ENCODE results near the gene DDOST.

DDOST gene

DNA sequence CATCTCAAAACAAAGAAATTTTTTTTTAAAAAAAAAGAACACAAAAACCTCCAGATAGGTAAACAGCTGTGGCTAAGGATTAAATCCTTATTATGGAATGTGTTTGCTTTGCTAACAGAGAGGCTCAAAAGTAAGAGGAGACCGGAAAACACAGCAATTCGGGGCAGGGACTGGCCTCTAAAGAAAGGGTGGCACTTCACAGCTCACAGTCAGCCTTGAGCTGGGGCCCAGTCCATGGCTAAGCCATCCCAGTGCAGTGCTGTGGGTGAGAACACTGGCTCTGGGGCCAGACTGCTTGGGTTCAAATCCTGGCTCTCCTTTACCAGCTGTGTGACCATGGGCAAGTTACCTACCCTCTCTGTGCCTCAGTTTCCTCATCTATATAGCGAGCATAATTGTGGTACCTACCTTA lies 28.5 kb upstream of the DDOST start:
- TF ChIP-seq, protein P1, sequence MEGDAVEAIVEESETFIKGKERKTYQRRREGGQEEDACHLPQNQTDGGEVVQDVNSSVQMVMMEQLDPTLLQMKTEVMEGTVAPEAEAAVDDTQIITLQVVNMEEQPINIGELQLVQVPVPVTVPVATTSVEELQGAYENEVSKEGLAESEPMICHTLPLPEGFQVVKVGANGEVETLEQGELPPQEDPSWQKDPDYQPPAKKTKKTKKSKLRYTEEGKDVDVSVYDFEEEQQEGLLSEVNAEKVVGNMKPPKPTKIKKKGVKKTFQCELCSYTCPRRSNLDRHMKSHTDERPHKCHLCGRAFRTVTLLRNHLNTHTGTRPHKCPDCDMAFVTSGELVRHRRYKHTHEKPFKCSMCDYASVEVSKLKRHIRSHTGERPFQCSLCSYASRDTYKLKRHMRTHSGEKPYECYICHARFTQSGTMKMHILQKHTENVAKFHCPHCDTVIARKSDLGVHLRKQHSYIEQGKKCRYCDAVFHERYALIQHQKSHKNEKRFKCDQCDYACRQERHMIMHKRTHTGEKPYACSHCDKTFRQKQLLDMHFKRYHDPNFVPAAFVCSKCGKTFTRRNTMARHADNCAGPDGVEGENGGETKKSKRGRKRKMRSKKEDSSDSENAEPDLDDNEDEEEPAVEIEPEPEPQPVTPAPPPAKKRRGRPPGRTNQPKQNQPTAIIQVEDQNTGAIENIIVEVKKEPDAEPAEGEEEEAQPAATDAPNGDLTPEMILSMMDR (IDR thresholded peaks at IDR 0.05) = no peak

DNA sequence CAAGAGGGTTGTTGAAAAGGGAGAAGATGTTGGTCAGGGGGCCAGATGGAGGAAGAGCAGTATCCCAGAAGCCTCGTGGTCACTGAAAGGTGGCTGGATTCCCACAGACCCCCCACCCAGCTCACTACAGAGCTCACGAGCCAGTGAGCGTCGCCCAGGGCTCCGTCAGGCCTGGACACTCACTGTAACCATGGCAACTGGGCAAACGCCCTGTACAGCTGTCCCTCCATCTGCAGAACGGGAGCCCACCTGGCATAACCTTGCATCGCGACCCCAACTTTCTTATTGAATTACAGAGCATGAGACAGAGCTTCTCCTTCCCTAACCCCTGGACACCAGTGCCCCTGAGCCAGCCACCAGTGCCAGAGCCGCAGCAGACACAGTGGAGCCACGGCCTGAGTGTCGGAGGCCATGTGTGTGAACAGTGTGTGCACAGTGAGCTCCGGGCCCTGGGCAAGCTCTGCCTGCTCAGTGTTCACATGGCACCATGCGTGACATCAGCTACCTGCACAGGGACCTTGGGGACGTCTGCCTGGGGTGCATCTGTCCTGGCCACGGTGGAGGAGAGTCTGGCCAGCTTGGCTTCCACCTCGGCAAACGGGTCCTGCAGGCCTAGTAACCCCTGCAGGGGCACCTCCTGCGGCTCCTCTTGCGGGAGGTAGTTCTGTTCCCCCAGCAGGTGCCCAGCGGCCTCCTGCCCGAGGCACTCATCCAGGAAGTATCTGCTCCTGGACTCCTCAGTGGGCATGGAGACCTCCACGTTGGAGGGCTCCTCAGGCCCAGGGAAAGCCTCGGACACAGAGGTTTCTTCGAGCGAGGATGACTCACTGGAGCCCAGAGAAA lies 25.9 kb upstream of the DDOST start:
- Histone ChIP-seq H3K9me3 (no peaks in the 10 kb centered on the region), H3K4me3 (ENCODE audit: low read depth in 1 of 2, low read length in 1 of 2) (no peak overlapping the region), H3K27ac (no peak overlapping the region), H3K27me3 (no peaks in the 10 kb centered on the region), H3K36me3 (no peaks in the 10 kb centered on the region), H3K4me1 (ENCODE audit: control insufficient read depth in 1 of 2, insufficient read depth in 1 of 2, low read depth in 1 of 2, low read length in 1 of 2) (no peaks in the 10 kb centered on the region)
- TF ChIP-seq, protein P1 (IDR thresholded peaks at IDR 0.05) = no peak

More for the DNA sequence above, 28.5 kb upstream of the DDOST start:
- no peaks in the 10 kb centered on the region for H3K9me3 ChIP-seq
- H3K27me3 ChIP-seq = no peaks in the 10 kb centered on the region
- H3K27ac ChIP-seq = no peak overlapping the region
- no peaks in the 10 kb centered on the region for H3K36me3 ChIP-seq
- no peaks in the 10 kb centered on the region for H3K4me1 ChIP-seq (ENCODE audit: control insufficient read depth in 1 of 2, insufficient read depth in 1 of 2, low read depth in 1 of 2, low read length in 1 of 2)
- H3K4me3 ChIP-seq (ENCODE audit: low read depth in 1 of 2, low read length in 1 of 2) = no peak overlapping the region

DNA sequence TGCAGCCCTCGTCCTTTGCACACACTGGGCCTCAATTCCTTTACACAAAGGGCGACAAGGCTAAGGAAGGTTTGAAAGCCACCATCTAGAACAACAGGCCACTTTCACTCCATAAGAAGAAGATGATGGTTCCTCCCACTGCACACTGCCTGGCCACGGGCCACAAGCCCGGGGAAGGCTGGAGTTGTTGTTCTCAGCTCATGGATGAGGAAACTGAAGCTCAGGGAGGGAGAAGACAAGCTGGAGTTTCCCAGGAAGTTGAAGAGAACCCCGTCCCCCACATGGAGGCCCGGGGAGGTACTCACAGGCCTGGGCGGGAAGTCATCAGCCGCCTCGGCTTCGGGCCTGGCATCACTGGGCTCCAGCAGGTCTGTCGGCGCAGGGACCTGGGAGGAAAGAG lies 24.6 kb upstream of the DDOST start:
- Histone ChIP-seq H3K9me3 (no peaks in the 10 kb centered on the region), H3K27ac (no peak overlapping the region), H3K4me3 (ENCODE audit: low read depth in 1 of 2, low read length in 1 of 2) (no peak overlapping the region), H3K36me3 (no peaks in the 10 kb centered on the region), H3K27me3 (no peaks in the 10 kb centered on the region), H3K4me1 (ENCODE audit: control insufficient read depth in 1 of 2, insufficient read depth in 1 of 2, low read depth in 1 of 2, low read length in 1 of 2) (no peaks in the 10 kb centered on the region)
- TF ChIP-seq, protein P1 (IDR thresholded peaks at IDR 0.05) = no peak

DNA sequence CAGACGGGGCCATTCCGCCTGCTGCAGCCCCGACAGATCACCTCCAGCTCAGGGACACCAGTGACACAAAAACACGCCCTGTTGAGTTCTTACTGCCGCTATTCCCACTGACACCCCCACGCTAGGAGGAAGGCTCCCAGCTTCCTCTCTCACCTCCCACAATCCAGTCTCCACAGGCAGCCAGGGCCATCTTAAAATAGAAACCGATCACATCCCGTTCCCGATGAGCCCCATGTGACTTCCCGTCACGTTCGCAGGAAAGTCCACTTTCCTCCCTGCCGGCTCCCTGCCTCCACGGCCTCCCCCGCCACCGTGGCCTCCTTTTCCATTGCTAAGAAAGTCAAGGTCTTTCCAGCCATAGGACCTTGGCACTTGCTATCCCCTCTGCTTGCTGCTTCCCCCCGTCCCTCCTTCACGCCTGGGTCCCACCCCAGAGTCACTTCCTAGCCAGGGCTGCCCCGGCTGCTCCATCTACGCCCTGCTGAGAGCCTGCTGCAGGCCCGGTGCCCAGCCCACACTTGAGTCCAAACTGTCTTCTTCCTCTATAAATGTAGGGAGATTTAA lies 24.0 kb upstream of the DDOST start:
- Histone ChIP-seq H3K27me3 (no peaks in the 10 kb centered on the region), H3K9me3 (no peaks in the 10 kb centered on the region), H3K4me3 (ENCODE audit: low read depth in 1 of 2, low read length in 1 of 2) (no peak overlapping the region), H3K4me1 (ENCODE audit: control insufficient read depth in 1 of 2, insufficient read depth in 1 of 2, low read depth in 1 of 2, low read length in 1 of 2) (no peaks in the 10 kb centered on the region), H3K36me3 (no peaks in the 10 kb centered on the region), H3K27ac (no peak overlapping the region)
- TF ChIP-seq, protein P1 (IDR thresholded peaks at IDR 0.05) = no peak

DNA sequence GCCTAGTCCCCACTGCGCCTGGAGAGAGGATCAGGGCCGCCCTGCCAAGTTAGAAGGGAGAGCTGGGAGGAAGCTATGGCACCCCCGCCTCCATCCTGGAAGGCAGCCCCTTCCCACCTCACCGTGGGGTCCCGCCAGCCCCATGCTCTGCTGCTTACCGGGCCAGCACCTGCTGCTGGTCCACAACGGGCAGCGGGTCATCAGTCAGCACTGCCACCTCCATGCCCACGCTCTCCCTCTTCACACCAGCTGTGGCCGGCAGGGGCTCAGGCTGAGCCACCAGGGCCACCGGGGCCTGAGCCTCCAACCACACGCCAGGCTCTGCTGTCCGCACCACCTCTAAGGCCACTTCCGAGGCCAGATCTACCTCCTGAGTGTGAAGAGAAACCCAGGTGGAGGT lies 23.5 kb upstream of the DDOST start:
- no peak overlapping the region for H3K4me3 ChIP-seq (ENCODE audit: low read depth in 1 of 2, low read length in 1 of 2)
- H3K9me3 ChIP-seq = no peaks in the 10 kb centered on the region
- H3K4me1 ChIP-seq (ENCODE audit: control insufficient read depth in 1 of 2, insufficient read depth in 1 of 2, low read depth in 1 of 2, low read length in 1 of 2) = no peaks in the 10 kb centered on the region
- H3K36me3 ChIP-seq = no peaks in the 10 kb centered on the region
- TF ChIP-seq, protein P1 (IDR thresholded peaks at IDR 0.05) = no peak
- no peaks in the 10 kb centered on the region for H3K27me3 ChIP-seq
- no peak overlapping the region for H3K27ac ChIP-seq

All from neutrophil (primary cell).